ENCODE data around the gene ERC2.

The ERC2 gene

DNA sequence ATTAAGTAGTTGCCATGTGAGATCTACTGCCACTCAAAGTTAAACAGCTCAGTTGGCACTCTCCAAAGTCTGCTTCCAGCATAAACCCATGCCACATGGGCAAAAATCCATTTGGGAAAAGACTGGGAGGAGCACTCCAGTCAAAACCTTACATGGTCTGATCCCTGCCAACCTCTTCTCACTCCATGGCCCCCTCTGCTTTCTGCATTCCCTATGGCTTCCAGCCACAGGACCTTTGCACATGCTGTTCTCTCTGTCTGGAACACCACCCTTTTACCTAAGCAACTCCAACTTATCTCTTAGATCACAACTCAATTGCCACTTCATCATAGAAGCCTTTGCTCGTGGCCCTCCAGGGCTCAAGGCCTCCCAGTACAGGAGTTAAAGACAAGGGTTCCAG lies 910.7 kb downstream of the ERC2 start:
- no peaks in the 10 kb centered on the region for H3K9me3 ChIP-seq (ENCODE audit: control insufficient read depth in 1 of 2, low read length in 2 of 2)

DNA sequence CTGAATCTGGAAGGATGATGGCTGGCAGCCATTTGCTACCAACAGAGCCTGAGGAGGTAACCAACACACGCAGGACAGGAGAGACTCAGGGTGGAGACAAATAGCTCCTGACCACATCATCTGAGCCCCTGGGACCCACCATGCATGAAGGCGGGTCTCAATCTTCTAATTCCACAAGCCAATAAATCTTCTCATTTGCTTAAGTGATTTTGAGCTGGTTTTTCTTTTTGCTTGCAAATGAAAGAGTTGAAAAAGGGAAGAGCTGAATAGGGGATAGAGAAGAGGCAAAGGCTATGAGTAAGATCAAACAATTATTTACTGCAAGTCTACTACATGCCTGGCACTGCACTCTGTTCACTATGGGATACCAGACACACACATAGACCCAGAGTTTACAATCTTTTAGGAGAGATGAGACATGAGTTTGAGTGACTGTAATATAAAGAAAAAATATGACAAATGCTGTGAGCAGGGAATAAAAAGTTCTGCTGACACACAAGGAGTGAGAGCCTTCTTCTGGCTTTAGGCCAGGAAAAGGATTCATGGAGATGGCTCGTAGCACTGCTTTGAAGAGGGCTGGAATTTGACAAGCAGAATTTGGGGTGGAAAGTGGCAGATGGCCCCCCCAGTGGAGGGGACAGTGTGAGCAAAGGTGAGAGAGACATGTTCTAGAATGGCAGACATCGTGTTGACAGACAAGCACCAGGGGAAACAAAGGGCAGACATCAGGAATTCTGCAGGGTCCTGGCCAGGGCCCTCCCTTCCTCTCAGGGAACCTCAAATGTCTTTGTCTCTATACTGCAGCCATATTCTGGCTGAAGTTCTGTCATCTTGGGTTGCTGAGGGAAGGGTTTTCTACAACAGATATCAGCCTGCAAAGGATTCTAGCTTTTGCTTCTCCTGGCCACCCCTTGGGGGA lies 911.4 kb downstream of the ERC2 start:
- H3K27ac ChIP-seq (ENCODE audit: low read depth, low read length), result no peak overlapping the region
- H3K9me3 ChIP-seq (ENCODE audit: control insufficient read depth in 1 of 2, low read length in 2 of 2), result no peaks in the 10 kb centered on the region
- no peaks in the 10 kb centered on the region for H3K36me3 ChIP-seq (ENCODE audit: control insufficient read depth in 1 of 2, insufficient read depth in 2 of 2, low read length in 2 of 2)
- no peaks in the 10 kb centered on the region for H3K27me3 ChIP-seq (ENCODE audit: control insufficient read depth in 1 of 2, insufficient read depth in 2 of 2, low read length in 2 of 2)
- H3K9ac ChIP-seq (ENCODE audit: low read depth in 1 of 2, low read length in 2 of 2), result no peak overlapping the region
- no peak overlapping the region for H3K4me3 ChIP-seq (ENCODE audit: low read depth in 1 of 2, low read length in 2 of 2)
- no peaks in the 10 kb centered on the region for H3K4me1 ChIP-seq (ENCODE audit: control insufficient read depth in 1 of 2, insufficient read depth in 2 of 2, low read length in 2 of 2)

More for the DNA sequence above, 910.7 kb downstream of the ERC2 start:
- no peaks in the 10 kb centered on the region for H3K36me3 ChIP-seq (ENCODE audit: control insufficient read depth in 1 of 2, insufficient read depth in 2 of 2, low read length in 2 of 2)
- H3K4me1 ChIP-seq (ENCODE audit: control insufficient read depth in 1 of 2, insufficient read depth in 2 of 2, low read length in 2 of 2), result no peaks in the 10 kb centered on the region
- no peak overlapping the region for H3K9ac ChIP-seq (ENCODE audit: low read depth in 1 of 2, low read length in 2 of 2)
- no peaks in the 10 kb centered on the region for H3K27me3 ChIP-seq (ENCODE audit: control insufficient read depth in 1 of 2, insufficient read depth in 2 of 2, low read length in 2 of 2)
- H3K4me3 ChIP-seq (ENCODE audit: low read depth in 1 of 2, low read length in 2 of 2), result no peak overlapping the region
- H3K27ac ChIP-seq (ENCODE audit: low read depth, low read length), result no peak overlapping the region

DNA sequence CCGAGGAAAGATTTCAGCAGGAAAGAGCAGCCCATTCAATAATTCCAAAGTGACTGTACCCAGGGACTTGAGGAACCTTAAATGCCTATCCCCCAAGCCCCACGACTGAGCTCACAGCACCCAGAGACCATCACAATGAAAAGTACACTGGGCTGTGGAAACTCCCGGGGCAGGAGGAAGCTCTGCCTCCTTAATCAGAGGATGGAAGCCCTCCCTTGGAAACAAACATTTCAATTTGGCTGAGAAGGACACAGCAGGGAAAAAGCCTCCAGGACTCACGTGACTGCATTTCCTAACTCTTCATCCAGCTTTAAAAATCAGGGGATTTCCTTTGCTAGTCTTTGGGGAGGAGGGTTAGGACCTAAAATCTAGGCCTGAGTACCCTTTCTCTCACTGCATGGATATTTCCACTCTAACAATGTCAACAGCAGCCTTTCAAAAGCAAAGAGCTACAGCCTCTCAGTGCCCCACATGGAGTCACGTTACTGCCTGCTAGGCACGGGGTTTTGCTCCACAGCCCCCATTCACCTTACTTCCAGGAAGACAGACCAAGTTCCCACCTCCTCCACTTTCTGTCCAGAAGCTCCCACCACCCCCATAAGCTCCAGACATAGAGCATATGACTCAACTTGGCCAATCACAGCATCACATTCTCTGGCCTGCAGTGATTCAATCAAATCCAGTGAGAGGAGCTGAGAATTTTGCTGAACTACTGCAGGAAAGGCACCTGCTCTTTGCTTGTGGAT lies 912.2 kb downstream of the ERC2 start:
- no peaks in the 10 kb centered on the region for H3K36me3 ChIP-seq (ENCODE audit: control insufficient read depth in 1 of 2, insufficient read depth in 2 of 2, low read length in 2 of 2)
- no peak overlapping the region for H3K27ac ChIP-seq (ENCODE audit: low read depth, low read length)
- no peak overlapping the region for H3K4me3 ChIP-seq (ENCODE audit: low read depth in 1 of 2, low read length in 2 of 2)
- no peak overlapping the region for H3K9ac ChIP-seq (ENCODE audit: low read depth in 1 of 2, low read length in 2 of 2)
- no peaks in the 10 kb centered on the region for H3K4me1 ChIP-seq (ENCODE audit: control insufficient read depth in 1 of 2, insufficient read depth in 2 of 2, low read length in 2 of 2)
- H3K27me3 ChIP-seq (ENCODE audit: control insufficient read depth in 1 of 2, insufficient read depth in 2 of 2, low read length in 2 of 2), result no peaks in the 10 kb centered on the region
- no peaks in the 10 kb centered on the region for H3K9me3 ChIP-seq (ENCODE audit: control insufficient read depth in 1 of 2, low read length in 2 of 2)

DNA sequence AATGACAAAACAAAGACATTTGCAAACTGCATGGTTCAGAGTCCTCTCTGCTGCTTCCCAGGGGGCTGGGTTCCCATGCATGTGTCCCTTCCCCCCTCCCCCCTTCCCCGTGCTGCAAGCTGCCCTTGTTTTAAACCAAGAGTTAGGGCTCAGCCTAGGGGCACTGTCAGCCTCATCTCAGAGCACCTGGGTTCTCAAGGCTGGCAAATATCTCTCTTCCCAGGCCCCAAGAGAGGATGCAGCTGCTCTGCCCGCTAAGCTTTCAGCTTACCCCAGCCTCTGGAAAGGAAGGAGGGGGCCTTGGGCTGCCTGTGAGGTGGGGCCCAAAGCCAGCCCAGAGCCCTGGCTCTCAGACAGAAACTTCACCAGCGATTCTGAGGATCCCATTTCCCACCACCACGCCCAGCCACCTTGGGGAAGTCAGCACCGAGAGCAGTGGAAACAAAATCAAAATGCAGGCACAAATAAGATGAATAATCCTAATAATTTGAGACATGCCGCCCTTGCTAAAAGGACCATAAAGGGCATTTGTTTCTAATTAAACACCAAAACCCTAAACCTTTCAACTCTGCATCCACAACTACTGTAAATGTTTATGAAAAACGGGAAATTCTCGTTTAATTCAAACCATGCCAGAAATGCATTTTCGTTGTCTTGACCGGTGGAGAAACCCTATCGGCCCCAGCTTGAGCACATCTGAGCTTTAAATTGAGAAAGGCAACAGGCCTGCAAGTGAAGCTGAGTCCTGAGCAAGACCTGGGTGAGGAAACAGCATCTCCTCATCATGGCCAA lies 913.4 kb downstream of the ERC2 start:
- no peaks in the 10 kb centered on the region for H3K4me1 ChIP-seq (ENCODE audit: control insufficient read depth in 1 of 2, insufficient read depth in 2 of 2, low read length in 2 of 2)
- no peaks in the 10 kb centered on the region for H3K27me3 ChIP-seq (ENCODE audit: control insufficient read depth in 1 of 2, insufficient read depth in 2 of 2, low read length in 2 of 2)
- H3K9me3 ChIP-seq (ENCODE audit: control insufficient read depth in 1 of 2, low read length in 2 of 2), result no peaks in the 10 kb centered on the region

DNA sequence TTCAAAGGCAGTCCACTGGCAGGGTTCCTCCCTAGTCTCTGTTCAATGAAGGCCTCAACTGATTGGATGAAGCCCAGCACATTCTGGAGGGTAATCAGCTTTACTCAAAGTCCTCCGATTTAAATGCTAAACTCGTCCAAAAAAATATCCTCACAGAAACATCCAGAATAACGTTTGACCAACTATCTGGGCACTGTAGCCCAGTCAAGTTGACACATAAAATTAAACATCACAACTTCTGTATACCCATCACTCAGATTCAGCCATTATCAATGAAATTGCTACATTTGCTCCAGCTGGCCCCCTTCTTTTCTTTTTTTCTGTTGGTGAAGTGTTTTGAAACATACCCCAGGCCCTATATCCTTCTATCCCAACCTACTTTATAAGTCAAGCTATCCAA lies 916.6 kb downstream of the ERC2 start:
- no peaks in the 10 kb centered on the region for H3K36me3 ChIP-seq (ENCODE audit: control insufficient read depth in 1 of 2, insufficient read depth in 2 of 2, low read length in 2 of 2)
- no peak overlapping the region for H3K4me3 ChIP-seq (ENCODE audit: low read depth in 1 of 2, low read length in 2 of 2)
- no peak overlapping the region for H3K9ac ChIP-seq (ENCODE audit: low read depth in 1 of 2, low read length in 2 of 2)
- H3K4me1 ChIP-seq (ENCODE audit: control insufficient read depth in 1 of 2, insufficient read depth in 2 of 2, low read length in 2 of 2), result no peaks in the 10 kb centered on the region
- no peaks in the 10 kb centered on the region for H3K27me3 ChIP-seq (ENCODE audit: control insufficient read depth in 1 of 2, insufficient read depth in 2 of 2, low read length in 2 of 2)
- H3K27ac ChIP-seq (ENCODE audit: low read depth, low read length), result no peak overlapping the region
- no peaks in the 10 kb centered on the region for H3K9me3 ChIP-seq (ENCODE audit: control insufficient read depth in 1 of 2, low read length in 2 of 2)

More for the DNA sequence above, 913.4 kb downstream of the ERC2 start:
- H3K4me3 ChIP-seq (ENCODE audit: low read depth in 1 of 2, low read length in 2 of 2), result no peak overlapping the region
- H3K36me3 ChIP-seq (ENCODE audit: control insufficient read depth in 1 of 2, insufficient read depth in 2 of 2, low read length in 2 of 2), result no peaks in the 10 kb centered on the region
- no peak overlapping the region for H3K27ac ChIP-seq (ENCODE audit: low read depth, low read length)
- H3K9ac ChIP-seq (ENCODE audit: low read depth in 1 of 2, low read length in 2 of 2), result no peak overlapping the region

DNA sequence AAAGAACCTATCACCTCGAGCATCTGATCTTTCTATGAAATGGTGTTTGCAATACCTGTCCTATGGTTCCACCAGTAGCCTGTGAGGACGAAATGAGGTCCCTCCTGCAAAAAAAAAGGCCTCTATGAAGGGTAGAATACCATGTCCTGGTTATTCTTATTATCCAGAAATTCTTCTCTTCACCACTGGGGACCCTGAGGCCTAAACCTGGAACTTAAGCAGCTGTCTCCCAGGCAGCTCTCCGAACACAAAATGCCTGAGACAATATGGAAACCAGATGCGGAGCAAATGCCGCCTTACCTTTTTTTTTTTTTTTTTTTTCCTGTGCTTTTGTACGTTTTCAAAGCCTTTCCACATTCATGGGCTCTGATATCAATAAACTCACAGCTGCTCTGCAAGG lies 919.1 kb downstream of the ERC2 start:
- Histone ChIP-seq H3K4me3 (ENCODE audit: low read depth in 1 of 2, low read length in 2 of 2) (no peak overlapping the region), H3K36me3 (ENCODE audit: control insufficient read depth in 1 of 2, insufficient read depth in 2 of 2, low read length in 2 of 2) (no peaks in the 10 kb centered on the region), H3K9ac (ENCODE audit: low read depth in 1 of 2, low read length in 2 of 2) (no peak overlapping the region), H3K27me3 (ENCODE audit: control insufficient read depth in 1 of 2, insufficient read depth in 2 of 2, low read length in 2 of 2) (no peaks in the 10 kb centered on the region), H3K9me3 (ENCODE audit: control insufficient read depth in 1 of 2, low read length in 2 of 2) (no peaks in the 10 kb centered on the region), H3K27ac (ENCODE audit: low read depth, low read length) (no peak overlapping the region), H3K4me1 (ENCODE audit: control insufficient read depth in 1 of 2, insufficient read depth in 2 of 2, low read length in 2 of 2) (no peaks in the 10 kb centered on the region)

DNA sequence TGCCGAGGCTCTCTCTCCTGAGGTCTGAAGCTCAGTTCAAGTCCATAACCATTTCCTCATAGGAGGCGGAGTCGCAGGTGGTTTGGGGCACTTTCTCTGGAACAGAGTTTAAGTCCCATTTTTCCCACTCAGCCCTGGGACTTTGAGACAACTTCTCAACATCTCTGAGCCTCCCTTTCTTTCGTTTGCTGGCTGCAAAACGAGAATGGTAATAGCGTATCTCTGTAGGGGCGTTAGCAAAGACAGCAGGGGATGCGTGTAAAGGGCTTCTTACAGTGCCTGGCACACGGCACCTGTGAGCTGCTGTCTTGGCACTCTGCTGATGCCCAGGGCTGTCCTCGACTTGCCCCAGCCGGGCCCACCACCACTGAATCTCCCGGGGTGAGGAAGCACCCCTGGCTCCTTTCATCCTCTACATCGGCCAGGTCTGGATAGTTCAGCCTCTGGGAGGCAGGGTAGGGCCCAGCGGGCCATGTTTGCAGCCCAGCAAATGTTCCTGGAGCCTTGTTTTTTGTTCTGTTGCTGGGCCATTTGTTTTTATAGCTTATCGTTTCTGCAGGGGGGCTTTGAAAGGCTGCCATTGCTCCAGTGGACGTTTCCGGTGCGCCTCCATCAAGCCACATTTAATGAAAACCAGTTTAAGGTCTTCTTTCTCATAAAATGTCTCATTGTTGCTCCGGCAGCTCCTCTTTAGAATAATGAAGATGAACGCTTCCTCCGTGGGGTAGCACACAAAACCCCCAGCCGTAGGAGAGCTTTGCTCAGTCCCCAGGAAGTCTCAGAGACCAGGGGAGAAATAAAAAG lies 921.2 kb downstream of the ERC2 start:
- no peaks in the 10 kb centered on the region for H3K4me1 ChIP-seq (ENCODE audit: control insufficient read depth in 1 of 2, insufficient read depth in 2 of 2, low read length in 2 of 2)
- H3K36me3 ChIP-seq (ENCODE audit: control insufficient read depth in 1 of 2, insufficient read depth in 2 of 2, low read length in 2 of 2), result no peaks in the 10 kb centered on the region
- no peak overlapping the region for H3K9ac ChIP-seq (ENCODE audit: low read depth in 1 of 2, low read length in 2 of 2)
- no peaks in the 10 kb centered on the region for H3K9me3 ChIP-seq (ENCODE audit: control insufficient read depth in 1 of 2, low read length in 2 of 2)
- H3K27me3 ChIP-seq (ENCODE audit: control insufficient read depth in 1 of 2, insufficient read depth in 2 of 2, low read length in 2 of 2), result no peaks in the 10 kb centered on the region
- no peak overlapping the region for H3K4me3 ChIP-seq (ENCODE audit: low read depth in 1 of 2, low read length in 2 of 2)
- H3K27ac ChIP-seq (ENCODE audit: low read depth, low read length), result no peak overlapping the region

DNA sequence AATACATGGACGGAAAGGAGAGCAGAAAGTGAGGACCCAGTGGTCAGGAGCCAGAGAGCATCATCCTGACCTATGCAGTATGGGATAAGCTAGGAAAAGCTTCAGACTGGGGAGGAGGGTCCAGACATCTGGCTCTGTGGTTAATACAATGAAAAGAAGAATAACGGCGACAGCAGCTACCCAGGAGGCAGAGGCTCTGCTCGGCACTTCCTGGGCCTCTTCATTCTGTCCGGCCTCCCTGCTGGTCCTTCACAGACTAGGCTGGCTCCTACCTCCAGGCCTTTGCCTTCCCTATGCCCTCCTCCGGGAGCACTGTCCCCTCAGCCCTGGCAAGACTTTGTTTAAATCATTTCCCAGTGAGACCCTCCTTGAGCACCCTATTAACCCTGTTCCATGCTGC lies 922.3 kb downstream of the ERC2 start:
- H3K4me1 ChIP-seq (ENCODE audit: control insufficient read depth in 1 of 2, insufficient read depth in 2 of 2, low read length in 2 of 2), result no peaks in the 10 kb centered on the region
- no peak overlapping the region for H3K27ac ChIP-seq (ENCODE audit: low read depth, low read length)
- H3K9ac ChIP-seq (ENCODE audit: low read depth in 1 of 2, low read length in 2 of 2), result no peak overlapping the region
- no peaks in the 10 kb centered on the region for H3K36me3 ChIP-seq (ENCODE audit: control insufficient read depth in 1 of 2, insufficient read depth in 2 of 2, low read length in 2 of 2)
- H3K27me3 ChIP-seq (ENCODE audit: control insufficient read depth in 1 of 2, insufficient read depth in 2 of 2, low read length in 2 of 2), result no peaks in the 10 kb centered on the region
- no peak overlapping the region for H3K4me3 ChIP-seq (ENCODE audit: low read depth in 1 of 2, low read length in 2 of 2)
- H3K9me3 ChIP-seq (ENCODE audit: control insufficient read depth in 1 of 2, low read length in 2 of 2), result no peaks in the 10 kb centered on the region

DNA sequence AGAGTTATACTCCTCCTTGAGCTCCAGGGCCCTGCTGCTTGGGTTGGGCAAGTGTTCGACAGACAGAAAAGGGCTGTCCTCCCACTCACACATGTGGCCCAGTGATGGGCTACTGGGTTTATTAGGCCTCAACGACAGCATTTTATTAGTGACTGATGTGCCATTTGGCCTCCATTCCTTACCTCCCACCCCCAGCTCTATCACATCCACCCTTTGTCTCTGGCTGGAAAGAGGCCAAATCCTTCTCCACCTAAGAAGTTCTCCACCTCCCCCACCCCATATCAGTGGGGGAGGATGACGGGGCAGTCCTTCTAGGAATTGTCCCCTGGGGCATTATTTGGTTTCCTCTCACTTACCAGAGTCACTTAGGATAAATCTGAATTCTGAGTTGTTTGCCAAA lies 924.0 kb downstream of the ERC2 start:
- Histone ChIP-seq H3K4me1 (ENCODE audit: control insufficient read depth in 1 of 2, insufficient read depth in 2 of 2, low read length in 2 of 2) (no peaks in the 10 kb centered on the region), H3K4me3 (ENCODE audit: low read depth in 1 of 2, low read length in 2 of 2) (no peak overlapping the region), H3K27ac (ENCODE audit: low read depth, low read length) (no peak overlapping the region)

More for the DNA sequence above, 924.0 kb downstream of the ERC2 start:
- Histone ChIP-seq H3K27me3 (ENCODE audit: control insufficient read depth in 1 of 2, insufficient read depth in 2 of 2, low read length in 2 of 2) (no peaks in the 10 kb centered on the region), H3K36me3 (ENCODE audit: control insufficient read depth in 1 of 2, insufficient read depth in 2 of 2, low read length in 2 of 2) (no peaks in the 10 kb centered on the region), H3K9ac (ENCODE audit: low read depth in 1 of 2, low read length in 2 of 2) (no peak overlapping the region), H3K9me3 (ENCODE audit: control insufficient read depth in 1 of 2, low read length in 2 of 2) (no peaks in the 10 kb centered on the region)
